H9 (cell line): ENCODE data around the gene RNF113B. TPM values are rescaled to one million over a fixed set of nuclear protein-coding genes. Genes with fewer than 3 reads are reported as not detected.

Source experiments
- DNase-seq: peaks from one replicate; pipeline ENCODE4 v3.0.0-alpha.2; 2017
- H2AFZ ChIP-seq: one replicate; pipeline ENCODE4 v1.6.1; 2013; ENCODE audit warnings: mild to moderate bottlenecking, low read length, control low read depth, moderate library complexity
- H2AK5ac ChIP-seq: 2 replicates; pipeline ENCODE4 v1.6.1; 2013; ENCODE audit warnings: low read length, control low read depth, mixed read lengths; ENCODE audit not compliant: insufficient read length
- H2BK120ac ChIP-seq: one replicate; pipeline ENCODE4 v1.6.1; 2013; ENCODE audit warnings: low read depth, mild to moderate bottlenecking, low read length, control low read depth, inconsistent platforms; ENCODE audit not compliant: poor library complexity, severe bottlenecking
- H2BK12ac ChIP-seq: 2 replicates; pipeline ENCODE4 v1.6.1; 2013; ENCODE audit warnings: low read length, control low read depth, mixed read lengths, low read depth; ENCODE audit not compliant: insufficient read length
- H2BK15ac ChIP-seq: 2 replicates; pipeline ENCODE4 v1.6.1; 2013; ENCODE audit warnings: low read depth, low read length, control low read depth
- H2BK20ac ChIP-seq: one replicate; pipeline ENCODE4 v1.6.1; 2013; ENCODE audit warnings: low read depth, mild to moderate bottlenecking, low read length, control low read depth, inconsistent platforms; ENCODE audit not compliant: poor library complexity, severe bottlenecking
- H2BK5ac ChIP-seq: 2 replicates; pipeline ENCODE4 v1.6.1; 2013; ENCODE audit warnings: low read length, control low read depth, mixed read lengths; ENCODE audit not compliant: insufficient read length
- H3K14ac ChIP-seq: 2 replicates; pipeline ENCODE4 v1.6.1; 2013; ENCODE audit warnings: low read length, control low read depth; ENCODE audit not compliant: insufficient read depth
- H3K18ac ChIP-seq: 2 replicates; pipeline ENCODE4 v1.6.1; 2013; ENCODE audit warnings: low read depth, mild to moderate bottlenecking, mixed read lengths, low read length, control low read depth; ENCODE audit not compliant: insufficient read length
- H3K23ac ChIP-seq: 2 replicates; pipeline ENCODE4 v1.6.1; 2013; ENCODE audit warnings: low read length, control low read depth, mixed read lengths, low read depth; ENCODE audit not compliant: insufficient read length
- H3K23me2 ChIP-seq: 2 replicates; pipeline ENCODE4 v1.6.1; 2013; ENCODE audit warnings: low read depth, mild to moderate bottlenecking, mixed read lengths, low read length, control low read depth; ENCODE audit not compliant: insufficient read length, poor library complexity, severe bottlenecking
- H3K27ac ChIP-seq: 2 replicates; pipeline ENCODE4 v1.5.1; 2013; ENCODE audit warnings: low read length, control low read depth, mixed read lengths, low read depth; ENCODE audit not compliant: insufficient read length
- H3K27me3 ChIP-seq: 2 replicates; pipeline ENCODE4 v1.6.1; 2013; ENCODE audit warnings: low read length, control low read depth, inconsistent platforms; ENCODE audit not compliant: insufficient read depth
- H3K4ac ChIP-seq: 2 replicates; pipeline ENCODE4 v1.6.1; 2013; ENCODE audit warnings: low read depth, mild to moderate bottlenecking, control low read depth, inconsistent platforms, low read length, moderate library complexity
- H3K4me1 ChIP-seq: 2 replicates; pipeline ENCODE4 v1.6.1; 2013; ENCODE audit warnings: low read length, control low read depth, inconsistent platforms; ENCODE audit not compliant: insufficient read depth
- H3K4me2 ChIP-seq: 2 replicates; pipeline ENCODE4 v1.6.1; 2013; ENCODE audit warnings: low read length, control low read depth, mixed read lengths; ENCODE audit not compliant: insufficient read length, insufficient read depth
- H3K56ac ChIP-seq: 2 replicates; pipeline ENCODE4 v1.6.1; 2013; ENCODE audit warnings: low read depth, mild to moderate bottlenecking, mixed read lengths, low read length, control low read depth; ENCODE audit not compliant: insufficient read length
- H3K79me1 ChIP-seq: 2 replicates; pipeline ENCODE4 v1.6.1; 2013; ENCODE audit warnings: low read depth, mild to moderate bottlenecking, moderate library complexity, low read length, control low read depth, inconsistent platforms; ENCODE audit not compliant: insufficient read depth, poor library complexity, severe bottlenecking
- H3K79me2 ChIP-seq: 2 replicates; pipeline ENCODE4 v1.6.1; 2013; ENCODE audit warnings: low read length, control low read depth, inconsistent platforms; ENCODE audit not compliant: insufficient read depth
- H3K9ac ChIP-seq: 2 replicates; pipeline ENCODE4 v1.6.1; 2013; ENCODE audit warnings: low read length, control low read depth, mixed read lengths; ENCODE audit not compliant: insufficient read length; ENCODE audit errors: extremely low read depth
- H3K9me3 ChIP-seq: one replicate; pipeline ENCODE4 v1.6.1; 2013; ENCODE audit warnings: low read depth, low read length, inconsistent platforms; ENCODE audit not compliant: control insufficient read depth
- H3T11ph ChIP-seq: one replicate; pipeline ENCODE4 v1.6.1; 2013; ENCODE audit warnings: mild to moderate bottlenecking, low read length, control low read depth, inconsistent platforms
- H4K20me1 ChIP-seq: one replicate; pipeline ENCODE4 v1.6.1; 2013; ENCODE audit not compliant: control insufficient read depth, insufficient read length, insufficient read depth
- H4K5ac ChIP-seq: 2 replicates; pipeline ENCODE4 v1.6.1; 2013; ENCODE audit warnings: low read depth, mild to moderate bottlenecking, mixed read lengths, low read length, control low read depth; ENCODE audit not compliant: insufficient read length
- H4K8ac ChIP-seq: replicated peaks from 2 replicates; pipeline ENCODE4 v1.6.1; 2013; ENCODE audit warnings: low read length, control low read depth, mixed read lengths, low read depth; ENCODE audit not compliant: insufficient read length
- H4K91ac ChIP-seq: 2 replicates; pipeline ENCODE4 v1.6.1; 2013; ENCODE audit warnings: low read depth, mild to moderate bottlenecking, moderate library complexity, mixed read lengths, low read length, control low read depth; ENCODE audit not compliant: insufficient read length
- H3K27ac Mint-ChIP-seq, 3 experiments: 2 replicates in 2 of 3; 3 replicates in 1 of 3; pipeline ENCODE4 v1.8.0; 2020 to 2021; ENCODE audit warnings: mixed read lengths in 3 of 3, mild to moderate bottlenecking in 1 of 3, moderate library complexity in 1 of 3
- H3K27me3 Mint-ChIP-seq: 2 replicates; pipeline ENCODE4 v1.8.0; 2021; ENCODE audit warnings: low read depth, mild to moderate bottlenecking, moderate library complexity, mixed read lengths
- H3K36me3 Mint-ChIP-seq, 3 experiments: 2 replicates in 2 of 3; 3 replicates in 1 of 3; pipeline ENCODE4 v1.8.0; 2020 to 2021; ENCODE audit warnings: low read depth in 3 of 3, mixed read lengths in 3 of 3; ENCODE audit not compliant: insufficient read depth in 1 of 3
- H3K4me1 Mint-ChIP-seq, 2 experiments: 2 replicates each; pipeline ENCODE4 v1.8.0; 2020; ENCODE audit warnings: mixed read lengths in 2 of 2
- H3K4me3 Mint-ChIP-seq, 2 experiments: 2 replicates in 1 of 2; 3 replicates in 1 of 2; pipeline ENCODE4 v1.8.0; 2020 to 2021; ENCODE audit warnings: mild to moderate bottlenecking in 2 of 2, mixed read lengths in 2 of 2, moderate library complexity in 1 of 2
- H3K9me3 Mint-ChIP-seq, 2 experiments: 2 replicates in 1 of 2; 3 replicates in 1 of 2; pipeline ENCODE4 v1.8.0; 2020; ENCODE audit warnings: mild to moderate bottlenecking in 2 of 2, mixed read lengths in 2 of 2, moderate library complexity in 1 of 2
- WGBS: extraction: QIAGEN DNeasy Blood & Tissue Kit; methylation state at CpG from one replicate; pipeline ENCODE4 v1.1.7; 2013; ENCODE audit warnings: missing lambda C conversion rate, low lambda C conversion rate, mixed read lengths; ENCODE audit not compliant: insufficient read length; ENCODE audit errors: extremely low coverage; 5-methylcytosine and 5-hydroxymethylcytosine counted together
- total RNA-seq: library from RNA; stranded (reverse); gene quantifications from 2 replicates; pipeline ENCODE4 v1.2.1, GENCODE V29; 2021
- TF ChIP-seq, protein P1 (sequence below): fragments of 200-600 bp; sonication (generic); conservative IDR thresholded peaks from 3 replicates; pipeline ENCODE4 v1.8.0; 2021; ENCODE audit warnings: antibody characterized with exemption, mild to moderate bottlenecking

Gene RNF113B
- total RNA-seq, 1 experiment from 2014 or later: not detected

DNA sequence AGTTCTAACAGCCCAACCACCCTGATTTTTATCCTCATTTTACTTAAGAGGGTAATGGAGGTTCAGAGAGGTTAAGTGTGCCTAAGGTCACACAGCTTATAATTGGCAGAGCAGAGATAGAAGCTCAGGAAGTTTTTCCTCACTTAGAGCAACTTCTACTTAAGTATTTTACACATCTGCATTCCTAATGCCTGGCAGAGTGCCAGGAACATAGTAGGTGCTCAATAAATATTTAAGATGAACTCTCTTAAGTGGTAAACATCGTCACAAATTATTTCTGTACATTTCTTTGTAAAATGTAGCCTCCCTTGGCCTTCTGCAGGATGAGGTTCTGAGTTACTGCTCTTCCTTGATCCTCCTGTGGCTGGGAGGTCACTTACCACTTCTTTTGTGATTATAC lies 19.5 kb downstream of the RNF113B start:
- H3K27ac Mint-ChIP-seq: peak overlapping the region; percentile 43 to 65 (median 47); a peak in 5 of 7 replicates
- Histone ChIP-seq H2BK15ac (no peak overlapping the region), H3K23me2 (no peaks in the 10 kb centered on the region), H3K14ac (no peak overlapping the region), H3K9me3 (no peaks in the 10 kb centered on the region), H3K23ac (no peak overlapping the region), H2AFZ (no peak overlapping the region), H2BK20ac (no peak overlapping the region), H3K27ac (no peak overlapping the region), H4K91ac (no peak overlapping the region), H4K8ac (no peak overlapping the region), H2BK5ac (no peak overlapping the region), H2BK120ac (no peak overlapping the region), H3K56ac (no peak overlapping the region), H3T11ph (no peak overlapping the region), H3K79me1 (peaks cover 2% of the 10 kb centered on the region), H3K4me2 (no peak overlapping the region), H2AK5ac (no peak overlapping the region), H3K9ac (no peak overlapping the region), H4K5ac (no peak overlapping the region), H3K27me3 (no peaks in the 10 kb centered on the region), H3K4me1 (peaks cover 4% of the 10 kb centered on the region), H3K18ac (no peak overlapping the region), H2BK12ac (no peak overlapping the region), H3K4ac (no peak overlapping the region), H4K20me1 (no peaks in the 10 kb centered on the region), H3K79me2 (peaks cover 13% of the 10 kb centered on the region; the same call in 1 of the 2 replicates)
- no peaks in the 10 kb centered on the region for H3K9me3 Mint-ChIP-seq
- H3K27me3 Mint-ChIP-seq: no peaks in the 10 kb centered on the region
- TF ChIP-seq, protein P1, sequence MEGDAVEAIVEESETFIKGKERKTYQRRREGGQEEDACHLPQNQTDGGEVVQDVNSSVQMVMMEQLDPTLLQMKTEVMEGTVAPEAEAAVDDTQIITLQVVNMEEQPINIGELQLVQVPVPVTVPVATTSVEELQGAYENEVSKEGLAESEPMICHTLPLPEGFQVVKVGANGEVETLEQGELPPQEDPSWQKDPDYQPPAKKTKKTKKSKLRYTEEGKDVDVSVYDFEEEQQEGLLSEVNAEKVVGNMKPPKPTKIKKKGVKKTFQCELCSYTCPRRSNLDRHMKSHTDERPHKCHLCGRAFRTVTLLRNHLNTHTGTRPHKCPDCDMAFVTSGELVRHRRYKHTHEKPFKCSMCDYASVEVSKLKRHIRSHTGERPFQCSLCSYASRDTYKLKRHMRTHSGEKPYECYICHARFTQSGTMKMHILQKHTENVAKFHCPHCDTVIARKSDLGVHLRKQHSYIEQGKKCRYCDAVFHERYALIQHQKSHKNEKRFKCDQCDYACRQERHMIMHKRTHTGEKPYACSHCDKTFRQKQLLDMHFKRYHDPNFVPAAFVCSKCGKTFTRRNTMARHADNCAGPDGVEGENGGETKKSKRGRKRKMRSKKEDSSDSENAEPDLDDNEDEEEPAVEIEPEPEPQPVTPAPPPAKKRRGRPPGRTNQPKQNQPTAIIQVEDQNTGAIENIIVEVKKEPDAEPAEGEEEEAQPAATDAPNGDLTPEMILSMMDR: no peak
- no CpG with 5 or more reads among the region's 1 CpG for WGBS
- H3K36me3 Mint-ChIP-seq: peaks cover 8 to 11% (median 9%) of the 10 kb centered on the region in 3 experiments
- DNase-seq: no peak
- H3K4me3 Mint-ChIP-seq: no peak overlapping the region; a peak in 1 of 5 replicates
- H3K4me1 Mint-ChIP-seq: peaks cover 28 to 33% of the 10 kb centered on the region in 2 experiments
